Left colon (tissue), 2 donors: ENCODE data around the gene NXPH1. TPM values are rescaled to one million over a fixed set of nuclear protein-coding genes. Genes with fewer than 3 reads are reported as not detected.

Experiments used
- ATAC-seq: fragments of 200-7000 bp; cut with Tn5 transposase; one replicate; pipeline ENCODE4 v1.9.1; 2020; ENCODE audit warnings: mild to moderate bottlenecking, moderate library complexity
- DNase-seq, 2 donors: peaks; one replicate each; pipeline ENCODE4 v3.0.0-alpha.2; 2020
- intact Hi-C, 2 donors: fragments of 100-400 bp; cut with DNase I in 1 of 2; cut with micrococcal nuclease in 1 of 2; formaldehyde crosslinking; loops; one replicate each; pipeline versions ENCODE4 v1.11.2 to v1.14.0; 2022; cut with DNase I, micrococcal nuclease
- total RNA-seq, 2 donors: library from RNA; stranded (reverse); fragmentation: NEBNext Ultra II Directional; extraction: Animal tissue kit (Norgen Biotek cat#: 25700); gene quantifications; one replicate each; pipeline ENCODE4 v1.2.1, GENCODE V29; 2021
- donor health status: DM: no; HTN: no; CAD: no.
- donor health status: DM: yes; HTN: yes; CAD: no.

Gene NXPH1
- total RNA-seq, 2 donors from 2014 or later = not detected

DNA sequence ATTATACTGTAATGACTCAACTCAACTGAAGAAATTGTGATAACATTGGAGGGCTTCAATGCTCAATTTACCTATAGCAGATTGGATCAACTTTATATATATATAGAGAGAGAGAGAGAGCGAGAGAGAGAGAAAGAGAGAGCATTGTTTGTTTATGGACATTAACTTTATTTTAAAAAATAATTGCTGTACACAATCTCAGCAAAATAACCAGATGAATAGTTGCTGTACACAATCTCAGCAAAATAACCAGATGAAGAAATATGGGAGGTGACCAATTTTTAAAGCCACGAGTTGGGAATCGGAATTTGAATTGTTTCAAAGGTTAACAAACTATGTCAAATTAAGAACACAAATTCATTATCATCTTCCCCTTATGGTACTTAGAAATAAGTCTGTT lies 319.9 kb downstream of the NXPH1 start:
- ATAC-seq (no peak), DNase-seq (no peak)
- intact Hi-C loops = no loop called here

DNA sequence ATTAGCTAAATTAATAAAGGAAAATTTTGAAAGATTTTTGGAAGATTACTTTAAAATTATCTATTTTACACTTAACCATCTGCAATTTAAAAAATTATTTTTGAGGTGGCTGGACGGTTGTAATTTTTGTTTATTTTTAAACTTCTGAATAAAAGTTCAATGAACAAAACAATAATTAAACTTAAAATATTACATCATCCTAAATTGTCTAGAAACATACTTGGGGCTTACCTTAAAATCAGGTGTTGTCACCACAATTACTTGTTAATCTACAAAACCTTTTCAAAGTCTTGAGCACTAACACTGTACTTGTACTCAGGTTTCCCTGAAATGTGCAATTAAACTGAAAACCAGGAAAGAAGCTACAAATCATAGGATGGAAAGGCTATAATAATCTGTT lies 328.3 kb downstream of the NXPH1 start:
- DNase-seq = no peak
- intact Hi-C loops = no loop called here
- ATAC-seq = no peak

DNA sequence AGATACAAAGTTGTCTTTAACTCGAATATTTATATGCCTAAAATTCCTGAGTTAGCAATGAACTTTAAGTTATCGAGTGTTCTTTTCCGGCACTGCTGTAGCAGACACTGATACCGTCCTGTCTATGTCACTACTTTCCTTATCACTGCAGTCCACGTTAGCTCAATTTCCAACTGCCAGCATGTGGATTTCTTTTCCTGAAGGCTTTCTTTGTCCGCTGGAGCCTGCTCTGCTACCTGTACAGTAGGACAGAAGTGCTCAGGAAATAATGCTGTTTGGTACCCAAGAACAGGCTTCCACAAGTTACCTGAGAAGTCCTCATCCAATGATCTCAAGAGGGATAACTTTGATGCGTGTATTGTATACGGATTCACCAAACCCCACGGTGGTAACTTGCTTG lies 329.4 kb downstream of the NXPH1 start:
- intact Hi-C loops = no loop called here
- ATAC-seq (no peak), DNase-seq (no peak)

DNA sequence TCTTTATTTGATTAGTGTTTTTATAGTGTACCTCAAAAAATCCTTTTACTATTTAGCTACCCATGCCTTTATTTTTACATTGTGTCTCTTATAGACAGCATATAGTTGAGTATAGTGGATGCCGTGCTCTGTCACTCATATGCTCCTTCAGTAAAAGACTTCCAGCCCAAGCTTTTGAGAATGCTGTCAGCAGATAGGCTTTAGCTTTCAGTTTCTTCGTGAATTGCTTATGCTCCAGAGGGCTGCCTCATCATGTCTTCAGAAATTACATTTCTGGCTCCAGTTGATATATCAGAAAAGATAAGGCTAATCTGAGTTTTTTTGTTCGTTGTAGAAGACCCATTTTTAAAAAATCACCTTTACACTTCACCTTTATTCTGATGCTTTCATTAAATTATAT lies 332.0 kb downstream of the NXPH1 start:
- intact Hi-C loops = no loop called here
- DNase-seq = no peak
- no peak for ATAC-seq

DNA sequence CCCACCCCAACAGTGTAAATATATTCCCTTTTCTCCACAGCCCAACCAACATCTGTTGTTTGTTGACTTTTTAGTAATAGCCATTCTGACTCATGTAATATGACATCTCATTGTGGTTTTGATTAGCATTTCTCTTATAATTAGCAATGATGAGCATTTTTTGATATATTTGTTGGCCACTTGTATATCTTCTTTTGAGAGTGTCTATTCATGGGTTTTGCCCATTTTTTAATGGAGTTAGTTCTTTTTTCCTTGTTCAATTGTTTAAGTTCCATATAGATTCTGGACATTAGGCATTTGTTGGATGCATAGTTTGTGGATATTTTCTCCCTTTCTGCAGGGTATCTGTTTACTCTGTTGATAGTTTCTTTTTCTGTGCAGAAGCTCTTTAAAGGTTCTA lies 340.1 kb downstream of the NXPH1 start:
- ATAC-seq = no peak
- intact Hi-C loops = no loop called here
- DNase-seq = no peak

DNA sequence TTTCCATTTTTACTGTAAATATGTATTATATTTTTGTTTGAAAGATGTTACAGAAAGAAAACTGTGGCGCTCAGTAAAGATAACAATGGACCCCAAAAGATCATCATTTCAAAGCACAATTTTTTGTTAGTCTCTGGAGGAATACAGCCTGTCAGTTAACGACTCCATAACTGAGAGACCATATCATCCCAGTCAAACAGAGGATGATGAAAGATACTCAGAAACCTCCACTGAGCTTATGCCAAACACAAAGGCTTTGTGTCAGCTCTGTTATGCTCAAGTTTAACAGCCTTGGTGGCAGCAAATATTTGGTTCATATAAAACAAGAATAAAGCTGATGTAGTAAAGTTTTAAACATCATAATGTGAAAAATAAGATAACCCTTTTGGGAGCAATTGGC lies 345.1 kb downstream of the NXPH1 start:
- no peak for DNase-seq
- intact Hi-C loops = no loop called here
- no peak for ATAC-seq

DNA sequence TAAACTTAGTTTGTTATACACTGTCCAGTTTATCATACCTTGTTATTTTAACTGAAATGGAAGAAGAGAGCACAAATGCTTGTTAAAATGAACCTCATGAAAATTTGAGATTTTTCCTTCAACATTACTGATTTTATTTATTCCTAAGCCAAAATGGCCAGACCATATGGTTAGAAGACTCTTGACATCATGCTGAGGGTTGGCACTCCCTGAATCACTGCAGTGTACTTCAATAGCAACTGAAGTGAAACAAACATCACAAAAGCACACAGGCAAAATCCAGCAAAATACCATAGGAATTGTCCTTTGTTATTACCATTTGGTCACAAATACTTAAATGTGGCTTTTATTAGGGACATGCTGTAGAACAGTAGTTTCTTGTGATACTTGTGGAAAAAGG lies 347.8 kb downstream of the NXPH1 start:
- no peak for ATAC-seq
- intact Hi-C loops = no loop called here
- DNase-seq = no peak

DNA sequence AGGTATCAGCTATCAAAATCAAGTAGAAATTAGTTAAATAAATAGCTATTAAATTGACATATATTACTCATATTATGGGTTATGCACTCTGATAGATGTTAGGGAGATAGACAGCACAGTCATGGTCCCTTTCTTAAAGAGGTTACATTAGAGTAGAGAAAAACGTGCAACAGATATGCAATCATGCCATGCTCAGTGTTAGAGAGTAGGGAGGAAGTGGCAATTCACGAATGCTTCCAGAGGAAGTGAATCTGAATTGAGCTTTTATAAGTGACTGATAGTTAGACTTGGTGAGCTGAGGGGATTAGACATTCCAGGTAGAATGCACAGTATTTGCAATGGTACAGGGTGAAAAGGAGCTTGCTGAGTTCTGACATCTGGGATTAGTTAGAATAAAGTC lies 349.8 kb downstream of the NXPH1 start:
- intact Hi-C loops = no loop called here
- DNase-seq (no peak), ATAC-seq (no peak)

DNA sequence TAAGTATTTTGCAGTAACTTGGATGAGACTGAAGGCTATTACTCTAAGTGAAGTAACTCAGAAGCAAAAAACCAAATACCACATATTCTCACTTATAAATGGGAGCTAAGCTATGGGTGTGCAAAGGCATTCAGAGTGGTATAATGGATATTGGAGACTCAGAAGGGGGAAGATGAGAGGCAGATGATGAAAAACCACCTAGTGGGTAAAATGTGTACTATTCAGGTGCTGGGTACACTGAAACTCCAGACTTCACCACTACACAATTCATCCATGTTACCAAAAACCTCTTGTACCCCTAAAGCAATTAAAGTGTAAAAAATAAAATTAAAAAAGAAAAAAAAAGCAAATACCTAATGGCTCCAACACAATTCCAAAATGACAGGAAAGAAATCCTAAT lies 351.7 kb downstream of the NXPH1 start:
- intact Hi-C loops = no loop called here

DNA sequence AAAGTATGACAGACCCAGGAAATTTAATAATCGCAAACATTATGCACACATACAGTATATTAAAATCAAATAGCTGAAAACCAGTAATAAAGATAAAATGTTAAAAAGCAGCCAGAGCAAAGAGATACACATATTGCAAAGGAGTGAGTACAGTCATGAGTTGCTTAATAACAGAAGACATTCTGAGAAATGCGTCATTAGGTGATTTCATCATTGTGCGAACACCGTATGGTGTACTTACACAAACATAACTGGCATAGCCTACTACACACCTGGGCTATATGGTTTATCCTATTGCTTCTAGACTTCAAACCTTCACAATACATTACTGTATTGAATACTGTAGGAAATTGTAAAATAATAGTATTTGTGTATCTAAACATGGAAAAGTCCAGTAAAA lies 367.6 kb downstream of the NXPH1 start:
- DNase-seq (no peak), ATAC-seq (no peak)
- intact Hi-C loops = no loop called here

More for the DNA sequence above, 351.7 kb downstream of the NXPH1 start:
- ATAC-seq (no peak), DNase-seq (no peak)

Other genes starting within 250 kb of the NXPH1 start
- gene ICA1, start 171.4 kb upstream of the NXPH1 start, total RNA-seq = 10 to 100 TPM; 34.2 to 66.1 TPM